ENCODE measurements around the gene SPOCK2.

The SPOCK2 gene

GRCh38 chr10:72066318-72067284 is 21.8 kb downstream of the SPOCK2 start:
- Histone ChIP-seq H3K9me3 (ENCODE audit: control insufficient read depth in 1 of 2, low read length in 2 of 2) (no peaks in the 10 kb centered on the region), H3K4me1 (ENCODE audit: control insufficient read depth in 1 of 2, insufficient read depth in 2 of 2, low read length in 2 of 2) (peaks cover 3 to 11% of the 10 kb centered on the region in 2 donors), H3K27me3 (ENCODE audit: low read depth, low read length) (no peaks in the 10 kb centered on the region), H3K36me3 (ENCODE audit: control insufficient read depth in 1 of 2, insufficient read depth in 2 of 2, low read length in 2 of 2) (no peaks in the 10 kb centered on the region), H3K27ac (ENCODE audit: low read length) (no peak overlapping the region), H3K4me3 (ENCODE audit: low read depth in 1 of 2, low read length in 2 of 2) (no peak overlapping the region)

DNA sequence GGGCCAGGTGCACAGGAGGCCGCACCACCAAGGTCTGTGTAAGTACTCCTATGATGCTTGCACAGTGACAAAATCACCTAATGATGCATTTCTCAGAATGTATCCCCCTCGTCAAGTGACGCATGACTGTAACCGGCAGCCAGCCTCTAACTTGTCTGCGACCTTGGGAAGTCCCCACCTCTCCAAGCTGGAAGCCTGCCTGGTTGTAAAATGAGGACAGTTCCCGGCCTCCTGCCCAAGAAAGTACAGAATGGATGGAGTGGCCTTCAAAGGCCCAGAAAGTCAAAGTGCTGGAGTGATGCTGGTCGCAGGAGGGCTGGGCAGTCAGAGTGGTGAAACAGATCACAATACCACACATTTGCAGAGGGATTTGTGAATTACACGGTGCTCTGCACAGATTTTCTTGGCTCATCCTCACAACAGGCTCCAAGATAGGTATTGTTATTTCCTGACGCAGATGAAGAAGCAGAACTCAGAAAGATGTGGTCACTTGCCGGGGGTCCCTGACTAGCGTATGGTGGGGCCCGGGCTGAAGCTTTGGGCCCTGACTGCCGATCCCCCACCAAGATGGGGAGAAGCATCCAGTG is 22.8 kb downstream of the SPOCK2 start:
- no peaks in the 10 kb centered on the region for H3K27me3 ChIP-seq (ENCODE audit: low read depth, low read length)
- H3K4me1 ChIP-seq (ENCODE audit: control insufficient read depth in 1 of 2, insufficient read depth in 2 of 2, low read length in 2 of 2), result peaks cover 3 to 11% of the 10 kb centered on the region in 2 donors
- no peak overlapping the region for H3K27ac ChIP-seq (ENCODE audit: low read length)
- H3K36me3 ChIP-seq (ENCODE audit: control insufficient read depth in 1 of 2, insufficient read depth in 2 of 2, low read length in 2 of 2), result no peaks in the 10 kb centered on the region
- no peaks in the 10 kb centered on the region for H3K9me3 ChIP-seq (ENCODE audit: control insufficient read depth in 1 of 2, low read length in 2 of 2)
- no peak overlapping the region for H3K4me3 ChIP-seq (ENCODE audit: low read depth in 1 of 2, low read length in 2 of 2)

DNA sequence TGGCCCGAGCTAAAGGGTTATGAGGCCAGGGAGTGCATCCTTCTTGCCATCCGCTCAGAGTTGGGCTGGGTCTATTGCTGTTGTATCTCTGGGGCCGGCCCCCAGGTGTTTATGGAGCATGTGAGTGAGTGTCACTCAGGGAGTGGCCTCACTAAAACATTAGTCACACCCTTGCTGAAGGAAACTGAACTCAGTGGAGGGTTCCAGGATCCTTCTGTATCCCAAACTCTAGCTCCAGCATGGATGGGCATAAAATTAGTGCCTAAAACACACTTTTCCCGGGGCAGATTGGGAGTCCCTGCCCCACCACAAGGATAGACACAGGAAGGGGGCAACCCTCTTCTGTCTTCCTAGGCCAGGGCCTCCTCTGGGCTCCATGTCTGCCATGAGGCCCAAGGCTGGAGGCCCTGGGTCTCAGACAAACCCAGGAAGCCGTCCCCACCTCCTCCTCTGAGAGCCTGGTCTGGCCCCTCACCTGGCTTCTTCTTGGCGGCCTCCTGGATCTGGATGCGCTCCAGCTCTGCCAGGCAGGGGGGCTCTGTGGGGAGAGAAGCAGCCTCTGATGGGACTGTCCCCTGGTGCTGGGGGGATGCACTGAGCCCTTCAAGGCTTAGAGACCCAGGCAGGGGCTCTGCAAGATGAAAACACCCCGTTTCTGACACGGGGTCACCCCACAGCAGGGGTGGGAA is 24.5 kb downstream of the SPOCK2 start:
- Histone ChIP-seq H3K36me3 (ENCODE audit: control insufficient read depth in 1 of 2, insufficient read depth in 2 of 2, low read length in 2 of 2) (no peaks in the 10 kb centered on the region), H3K4me3 (ENCODE audit: low read depth in 1 of 2, low read length in 2 of 2) (no peak overlapping the region), H3K9me3 (ENCODE audit: control insufficient read depth in 1 of 2, low read length in 2 of 2) (no peaks in the 10 kb centered on the region), H3K27me3 (ENCODE audit: low read depth, low read length) (no peaks in the 10 kb centered on the region), H3K4me1 (ENCODE audit: control insufficient read depth in 1 of 2, insufficient read depth in 2 of 2, low read length in 2 of 2) (peaks cover 3 to 11% of the 10 kb centered on the region in 2 donors), H3K27ac (ENCODE audit: low read length) (no peak overlapping the region)

- Histone ChIP-seq H3K27me3 (ENCODE audit: low read depth, low read length) (no peaks in the 10 kb centered on the region), H3K27ac (ENCODE audit: low read length) (no peak overlapping the region)
Observed at GRCh38 chr10:72062832-72063702, 25.3 kb downstream of the SPOCK2 start.

DNA sequence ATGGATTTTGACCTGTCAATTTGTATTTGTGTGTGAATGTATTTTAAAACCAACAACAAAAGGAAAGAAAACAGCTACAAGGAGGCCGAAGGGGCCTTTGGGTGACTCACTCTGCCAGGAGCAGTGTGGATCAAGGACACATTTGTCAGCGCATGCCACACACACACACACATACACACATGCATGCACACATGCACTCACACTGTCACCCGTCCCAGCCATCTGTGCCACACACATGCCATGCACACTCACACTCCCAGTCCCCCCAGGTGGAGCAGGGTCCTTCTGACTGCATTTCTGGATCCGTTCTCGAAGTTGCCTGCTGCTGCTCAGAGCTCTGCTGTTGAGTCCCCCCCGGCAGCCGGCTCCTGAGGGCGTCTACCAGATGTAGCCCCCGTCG is 26.0 kb downstream of the SPOCK2 start:
- Histone ChIP-seq H3K27me3 (ENCODE audit: low read depth, low read length) (no peaks in the 10 kb centered on the region), H3K4me1 (ENCODE audit: control insufficient read depth in 1 of 2, insufficient read depth in 2 of 2, low read length in 2 of 2) (peaks cover 2 to 3% of the 10 kb centered on the region in 2 donors), H3K9me3 (ENCODE audit: control insufficient read depth in 1 of 2, low read length in 2 of 2) (no peaks in the 10 kb centered on the region), H3K27ac (ENCODE audit: low read length) (no peak overlapping the region), H3K36me3 (ENCODE audit: control insufficient read depth in 1 of 2, insufficient read depth in 2 of 2, low read length in 2 of 2) (no peaks in the 10 kb centered on the region), H3K4me3 (ENCODE audit: low read depth in 1 of 2, low read length in 2 of 2) (no peak overlapping the region)

More at GRCh38 chr10:72062832-72063702, 25.3 kb downstream of the SPOCK2 start:
- Histone ChIP-seq H3K4me1 (ENCODE audit: control insufficient read depth in 1 of 2, insufficient read depth in 2 of 2, low read length in 2 of 2) (peaks cover 3 to 9% of the 10 kb centered on the region in 2 donors), H3K9me3 (ENCODE audit: control insufficient read depth in 1 of 2, low read length in 2 of 2) (no peaks in the 10 kb centered on the region), H3K4me3 (ENCODE audit: low read depth in 1 of 2, low read length in 2 of 2) (no peak overlapping the region), H3K36me3 (ENCODE audit: control insufficient read depth in 1 of 2, insufficient read depth in 2 of 2, low read length in 2 of 2) (no peaks in the 10 kb centered on the region)

DNA sequence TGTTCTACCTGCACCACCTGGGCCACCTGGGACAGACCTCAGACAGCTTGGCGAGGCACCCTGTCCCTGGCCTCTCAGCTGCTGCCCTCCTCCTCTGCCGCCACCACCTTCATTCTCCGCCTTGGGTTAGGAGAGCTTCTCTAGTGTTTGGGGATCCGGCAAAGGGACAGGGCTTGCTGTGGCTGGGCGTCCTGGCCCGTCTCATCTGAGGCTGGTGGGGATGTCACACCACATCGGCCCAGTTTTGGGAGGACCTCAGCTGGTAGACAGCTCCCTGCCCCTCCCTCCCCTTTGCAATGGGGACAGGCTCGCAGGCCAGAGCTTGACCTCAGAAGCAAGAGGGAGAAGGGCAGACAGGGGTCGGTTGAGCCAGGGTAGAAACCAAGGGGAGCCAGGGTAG is 26.4 kb downstream of the SPOCK2 start:
- H3K27ac ChIP-seq (ENCODE audit: low read length), result no peak overlapping the region
- H3K4me1 ChIP-seq (ENCODE audit: control insufficient read depth in 1 of 2, insufficient read depth in 2 of 2, low read length in 2 of 2), result peaks cover 0 to 3% of the 10 kb centered on the region in 2 donors
- no peak overlapping the region for H3K4me3 ChIP-seq (ENCODE audit: low read depth in 1 of 2, low read length in 2 of 2)
- no peaks in the 10 kb centered on the region for H3K27me3 ChIP-seq (ENCODE audit: low read depth, low read length)
- H3K36me3 ChIP-seq (ENCODE audit: control insufficient read depth in 1 of 2, insufficient read depth in 2 of 2, low read length in 2 of 2), result no peaks in the 10 kb centered on the region
- H3K9me3 ChIP-seq (ENCODE audit: control insufficient read depth in 1 of 2, low read length in 2 of 2), result no peaks in the 10 kb centered on the region

DNA sequence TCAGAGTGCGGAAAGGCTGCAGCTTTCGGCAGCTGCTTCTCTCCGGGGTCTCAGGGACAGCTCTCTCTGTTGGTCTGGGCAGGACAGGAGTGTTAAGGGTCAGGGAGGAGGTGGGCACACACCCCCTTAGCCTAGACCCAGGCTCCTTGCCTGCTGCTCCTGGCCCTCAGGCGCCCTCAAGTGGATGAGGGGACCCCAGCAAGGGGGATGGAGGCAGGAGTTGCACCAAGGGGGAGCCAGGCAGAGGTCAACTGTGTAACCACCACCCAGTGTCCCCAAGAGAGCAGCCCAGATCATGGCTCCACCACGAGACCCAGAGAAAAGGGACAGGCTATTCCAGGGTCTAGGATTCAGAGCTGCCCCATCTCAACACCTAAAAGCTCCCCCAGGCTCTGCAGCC is 26.9 kb downstream of the SPOCK2 start:
- no peak overlapping the region for H3K4me3 ChIP-seq (ENCODE audit: low read depth in 1 of 2, low read length in 2 of 2)
- H3K27me3 ChIP-seq (ENCODE audit: low read depth, low read length), result no peaks in the 10 kb centered on the region
- H3K36me3 ChIP-seq (ENCODE audit: control insufficient read depth in 1 of 2, insufficient read depth in 2 of 2, low read length in 2 of 2), result no peaks in the 10 kb centered on the region
- no peaks in the 10 kb centered on the region for H3K9me3 ChIP-seq (ENCODE audit: control insufficient read depth in 1 of 2, low read length in 2 of 2)
- no peak overlapping the region for H3K27ac ChIP-seq (ENCODE audit: low read length)
- H3K4me1 ChIP-seq (ENCODE audit: control insufficient read depth in 1 of 2, insufficient read depth in 2 of 2, low read length in 2 of 2), result peaks cover 0 to under 1% of the 10 kb centered on the region in 2 donors

GRCh38 chr10:72059843-72060822 is 28.2 kb downstream of the SPOCK2 start:
- Histone ChIP-seq H3K27ac (ENCODE audit: low read length) (no peak overlapping the region), H3K36me3 (ENCODE audit: control insufficient read depth in 1 of 2, insufficient read depth in 2 of 2, low read length in 2 of 2) (no peaks in the 10 kb centered on the region), H3K4me1 (ENCODE audit: control insufficient read depth in 1 of 2, insufficient read depth in 2 of 2, low read length in 2 of 2) (no peaks in the 10 kb centered on the region), H3K27me3 (ENCODE audit: low read depth, low read length) (no peaks in the 10 kb centered on the region), H3K4me3 (ENCODE audit: low read depth in 1 of 2, low read length in 2 of 2) (no peak overlapping the region), H3K9me3 (ENCODE audit: control insufficient read depth in 1 of 2, low read length in 2 of 2) (no peaks in the 10 kb centered on the region)

DNA sequence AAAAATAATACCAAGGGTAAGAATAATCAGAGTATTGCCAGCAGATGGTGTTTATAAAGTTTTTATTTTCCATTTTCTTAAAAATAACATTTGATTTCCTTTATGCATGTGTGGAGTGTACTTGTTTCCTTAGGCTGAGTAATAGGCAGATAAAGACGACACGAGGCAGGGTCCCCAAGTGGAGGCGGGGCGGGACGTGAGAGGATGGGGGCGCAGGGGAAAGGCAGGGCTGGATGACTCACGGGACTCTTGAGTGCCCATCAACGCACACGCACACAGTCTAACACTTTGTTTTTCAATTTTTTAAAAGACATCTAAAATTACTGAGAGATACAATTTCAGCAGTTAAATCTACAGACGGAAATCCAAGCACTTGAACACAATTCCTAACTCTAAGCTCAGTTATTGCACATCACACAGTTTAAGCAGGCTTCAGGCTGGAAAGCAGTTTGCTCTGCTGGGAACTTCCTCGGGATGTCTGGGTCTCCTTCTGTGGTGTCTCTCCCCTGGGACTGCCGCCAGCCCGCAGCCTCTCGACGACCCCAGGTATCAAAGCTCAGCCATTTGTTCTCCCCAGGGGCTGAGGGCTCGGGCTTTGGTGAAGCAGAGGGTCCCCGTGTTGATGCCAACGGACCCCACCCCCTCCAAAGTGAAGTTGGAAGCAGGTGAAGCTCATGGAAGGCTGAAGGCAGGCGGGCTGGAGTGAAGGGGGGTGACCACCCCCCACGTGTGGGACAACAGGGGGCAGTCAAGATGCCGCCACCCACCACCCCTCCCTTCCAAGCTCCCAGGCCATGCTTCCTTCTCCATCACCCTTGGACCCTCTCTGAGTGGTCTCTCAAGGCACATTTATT is 29.1 kb downstream of the SPOCK2 start:
- no peaks in the 10 kb centered on the region for H3K36me3 ChIP-seq (ENCODE audit: control insufficient read depth in 1 of 2, insufficient read depth in 2 of 2, low read length in 2 of 2)
- no peak overlapping the region for H3K4me3 ChIP-seq (ENCODE audit: low read depth in 1 of 2, low read length in 2 of 2)
- no peaks in the 10 kb centered on the region for H3K4me1 ChIP-seq (ENCODE audit: control insufficient read depth in 1 of 2, insufficient read depth in 2 of 2, low read length in 2 of 2)
- H3K27ac ChIP-seq (ENCODE audit: low read length), result no peak overlapping the region
- H3K27me3 ChIP-seq (ENCODE audit: low read depth, low read length), result no peaks in the 10 kb centered on the region
- no peaks in the 10 kb centered on the region for H3K9me3 ChIP-seq (ENCODE audit: control insufficient read depth in 1 of 2, low read length in 2 of 2)
